ENCODE measurements around the gene UBA6.

Gene UBA6

DNA sequence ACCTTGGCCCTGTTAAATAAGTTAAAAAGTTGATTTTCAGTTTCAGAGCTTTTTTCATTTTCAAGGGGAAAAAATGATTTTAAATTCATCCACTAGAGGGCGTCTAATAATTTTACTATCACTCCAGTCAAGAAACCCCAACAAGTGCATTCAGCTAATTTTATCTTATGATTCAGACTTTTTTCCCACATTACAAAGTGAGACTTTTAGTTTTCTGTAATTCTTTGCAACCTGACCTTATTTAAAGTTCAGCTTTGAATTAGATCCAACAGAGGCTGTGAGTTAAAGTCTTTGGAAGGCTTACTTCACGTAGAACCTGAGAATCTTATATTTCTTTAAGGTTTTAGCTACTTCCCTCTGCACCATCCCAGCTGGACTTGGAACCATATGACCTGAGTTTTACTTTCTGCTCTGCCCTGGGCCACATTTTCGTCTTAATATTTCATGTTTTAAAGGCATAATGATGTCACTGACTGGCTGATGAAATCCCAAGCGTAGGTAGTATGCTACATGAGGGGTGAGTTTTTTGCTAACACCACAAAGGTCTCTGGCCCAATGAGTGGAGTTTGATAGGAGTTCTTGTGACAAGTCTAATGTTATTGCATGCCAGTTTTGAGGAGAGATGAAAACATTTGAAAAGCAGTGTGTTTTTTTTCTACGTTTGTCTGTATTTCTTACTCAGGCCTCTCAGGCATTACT is 46.0 kb upstream of the UBA6 start:
- H3K4me2 ChIP-seq (ENCODE audit: low read length), result no peak overlapping the region
- H3K9me3 ChIP-seq (ENCODE audit: control insufficient read depth, insufficient read depth, low read length), result no peaks in the 10 kb centered on the region
- no peaks in the 10 kb centered on the region for H4K20me1 ChIP-seq (ENCODE audit: control insufficient read depth, insufficient read depth, low read depth, low read length)
- H3F3A ChIP-seq (ENCODE audit: control insufficient read depth, insufficient read depth), result no peaks in the 10 kb centered on the region
- H3K27ac ChIP-seq (ENCODE audit: low read depth, low read length), result no peak overlapping the region
- H3K79me2 ChIP-seq (ENCODE audit: control insufficient read depth, low read length), result no peaks in the 10 kb centered on the region
- no peaks in the 10 kb centered on the region for H3K4me1 ChIP-seq (ENCODE audit: control insufficient read depth, low read length)
- no peaks in the 10 kb centered on the region for H3K9me2 ChIP-seq (replicated peaks; ENCODE audit: control insufficient read depth, low read length)
- no peak overlapping the region for H3K4me3 ChIP-seq (ENCODE audit: low read length)
- H3K27me3 ChIP-seq (ENCODE audit: control insufficient read depth, low read length), result no peaks in the 10 kb centered on the region
- TF ChIP-seq EZH2phosphoT487 (IDR thresholded peaks at IDR 0.05; ENCODE audit: borderline replicate concordance, low read length) (no peak), CTCF (IDR thresholded peaks at IDR 0.05; ENCODE audit: low read depth, low read length, poor library complexity, severe bottlenecking) (peak; percentile 64)
- no peaks in the 10 kb centered on the region for H3K36me3 ChIP-seq (ENCODE audit: control insufficient read depth, low read length)

DNA sequence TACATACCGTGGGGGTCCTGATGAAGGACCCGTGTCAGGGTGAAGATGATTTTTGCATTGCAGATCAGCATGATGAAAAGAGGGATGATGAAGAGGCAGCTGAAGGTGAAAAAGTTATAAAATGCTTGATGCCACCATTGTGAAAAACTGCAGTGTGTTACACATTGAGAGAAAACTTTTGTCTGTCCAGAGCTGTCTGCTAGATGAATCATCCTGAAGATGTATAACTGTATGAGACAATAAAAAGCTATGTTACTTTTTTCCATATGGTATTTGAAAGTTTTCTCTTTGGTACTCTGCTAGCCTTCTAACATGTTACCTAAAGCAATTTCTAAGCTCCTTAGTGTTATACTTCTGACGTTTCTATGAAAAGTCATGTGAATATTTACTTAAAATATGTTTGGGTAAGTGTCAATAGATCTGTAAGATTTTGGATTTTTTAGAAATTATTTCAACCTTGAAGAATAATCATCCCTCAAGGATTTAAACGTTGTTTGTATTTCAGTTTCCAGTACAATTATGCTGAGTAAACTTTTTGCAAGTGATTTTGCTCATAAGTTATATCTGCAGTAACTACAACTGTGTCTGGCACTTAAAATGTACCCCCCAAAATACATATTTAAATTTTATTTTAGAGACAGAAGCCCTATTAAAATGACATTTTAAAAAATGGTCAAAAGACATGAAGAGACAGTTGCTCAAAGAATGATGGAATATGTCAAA is 43.8 kb upstream of the UBA6 start:
- Histone ChIP-seq H3F3A (ENCODE audit: control insufficient read depth, insufficient read depth) (no peaks in the 10 kb centered on the region), H3K9me3 (ENCODE audit: control insufficient read depth, insufficient read depth, low read length) (no peaks in the 10 kb centered on the region), H3K4me1 (ENCODE audit: control insufficient read depth, low read length) (no peaks in the 10 kb centered on the region), H3K4me3 (ENCODE audit: low read length) (no peak overlapping the region), H3K79me2 (ENCODE audit: control insufficient read depth, low read length) (no peaks in the 10 kb centered on the region), H3K9me2 (replicated peaks; ENCODE audit: control insufficient read depth, low read length) (no peaks in the 10 kb centered on the region), H3K27me3 (ENCODE audit: control insufficient read depth, low read length) (no peaks in the 10 kb centered on the region), H3K4me2 (ENCODE audit: low read length) (no peak overlapping the region), H3K36me3 (ENCODE audit: control insufficient read depth, low read length) (no peaks in the 10 kb centered on the region), H3K27ac (ENCODE audit: low read depth, low read length) (no peak overlapping the region), H4K20me1 (ENCODE audit: control insufficient read depth, insufficient read depth, low read depth, low read length) (no peaks in the 10 kb centered on the region)
- TF ChIP-seq CTCF (IDR thresholded peaks at IDR 0.05; ENCODE audit: low read depth, low read length, poor library complexity, severe bottlenecking) (no peak), EZH2phosphoT487 (IDR thresholded peaks at IDR 0.05; ENCODE audit: borderline replicate concordance, low read length) (no peak)

DNA sequence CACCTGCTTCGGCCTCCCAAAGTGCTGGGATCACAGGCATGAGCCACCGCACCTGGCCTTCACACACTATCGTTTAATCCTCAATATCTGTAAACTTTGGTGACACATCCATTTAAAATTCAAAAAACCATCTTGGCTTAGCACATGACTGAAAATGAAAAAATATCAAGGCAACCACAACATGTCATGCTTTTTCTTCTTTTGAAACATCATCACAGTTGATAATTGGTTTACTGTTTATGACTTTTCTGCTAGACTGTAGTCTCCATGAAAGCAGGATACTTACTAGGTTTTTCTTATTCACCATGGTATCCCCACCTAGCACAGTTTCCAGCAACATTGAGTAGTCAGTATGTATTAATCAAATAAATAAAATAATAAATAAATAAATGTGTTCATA is 42.2 kb upstream of the UBA6 start:
- no peak for TF ChIP-seq CTCF (IDR thresholded peaks at IDR 0.05; ENCODE audit: low read depth, low read length, poor library complexity, severe bottlenecking)
- TF ChIP-seq EZH2phosphoT487 (IDR thresholded peaks at IDR 0.05; ENCODE audit: borderline replicate concordance, low read length), result no peak
- Histone ChIP-seq H3K27me3 (ENCODE audit: control insufficient read depth, low read length) (no peaks in the 10 kb centered on the region), H3K36me3 (ENCODE audit: control insufficient read depth, low read length) (no peaks in the 10 kb centered on the region), H3K9me3 (ENCODE audit: control insufficient read depth, insufficient read depth, low read length) (no peaks in the 10 kb centered on the region), H3K4me3 (ENCODE audit: low read length) (no peak overlapping the region), H4K20me1 (ENCODE audit: control insufficient read depth, insufficient read depth, low read depth, low read length) (no peaks in the 10 kb centered on the region), H3K4me1 (ENCODE audit: control insufficient read depth, low read length) (no peaks in the 10 kb centered on the region), H3K4me2 (ENCODE audit: low read length) (no peak overlapping the region), H3K79me2 (ENCODE audit: control insufficient read depth, low read length) (no peaks in the 10 kb centered on the region), H3F3A (ENCODE audit: control insufficient read depth, insufficient read depth) (no peaks in the 10 kb centered on the region), H3K27ac (ENCODE audit: low read depth, low read length) (no peak overlapping the region), H3K9me2 (replicated peaks; ENCODE audit: control insufficient read depth, low read length) (no peaks in the 10 kb centered on the region)

Data from DOHH2 (cell line).